ENCODE measurements around the gene DOK1.
"Not testable (repeated sequence)": the region's sequence is repeated elsewhere in the genome, so short reads cannot be mapped to it uniquely, and the experiment has no call there.

DNA sequence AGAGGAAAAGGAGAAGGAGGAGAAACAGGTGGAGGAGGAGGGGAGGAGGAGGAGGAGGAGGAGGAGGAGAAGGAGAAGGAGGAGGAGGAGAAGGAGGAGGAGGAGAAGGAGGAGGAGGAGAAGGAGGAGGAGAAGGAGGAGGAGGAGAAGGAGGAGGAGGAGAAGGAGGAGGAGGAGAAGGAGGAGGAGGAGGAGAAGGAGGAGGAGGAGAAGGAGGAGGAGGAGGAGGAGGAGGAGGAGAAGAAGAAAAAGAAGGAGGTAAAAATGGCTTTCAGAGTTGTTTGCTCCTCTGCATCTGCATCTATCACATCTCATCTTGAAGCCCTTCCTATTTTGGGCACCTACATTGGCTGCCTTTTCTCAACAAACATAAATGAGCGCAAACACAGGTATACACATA lies 6.5 kb downstream of the DOK1 start:
- TF ChIP-seq, protein P1, sequence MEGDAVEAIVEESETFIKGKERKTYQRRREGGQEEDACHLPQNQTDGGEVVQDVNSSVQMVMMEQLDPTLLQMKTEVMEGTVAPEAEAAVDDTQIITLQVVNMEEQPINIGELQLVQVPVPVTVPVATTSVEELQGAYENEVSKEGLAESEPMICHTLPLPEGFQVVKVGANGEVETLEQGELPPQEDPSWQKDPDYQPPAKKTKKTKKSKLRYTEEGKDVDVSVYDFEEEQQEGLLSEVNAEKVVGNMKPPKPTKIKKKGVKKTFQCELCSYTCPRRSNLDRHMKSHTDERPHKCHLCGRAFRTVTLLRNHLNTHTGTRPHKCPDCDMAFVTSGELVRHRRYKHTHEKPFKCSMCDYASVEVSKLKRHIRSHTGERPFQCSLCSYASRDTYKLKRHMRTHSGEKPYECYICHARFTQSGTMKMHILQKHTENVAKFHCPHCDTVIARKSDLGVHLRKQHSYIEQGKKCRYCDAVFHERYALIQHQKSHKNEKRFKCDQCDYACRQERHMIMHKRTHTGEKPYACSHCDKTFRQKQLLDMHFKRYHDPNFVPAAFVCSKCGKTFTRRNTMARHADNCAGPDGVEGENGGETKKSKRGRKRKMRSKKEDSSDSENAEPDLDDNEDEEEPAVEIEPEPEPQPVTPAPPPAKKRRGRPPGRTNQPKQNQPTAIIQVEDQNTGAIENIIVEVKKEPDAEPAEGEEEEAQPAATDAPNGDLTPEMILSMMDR (IDR thresholded peaks at IDR 0.05; ENCODE audit: insufficient read depth, low read depth, low read length) = not testable (repeated sequence)
- not testable (repeated sequence) for TF ChIP-seq EZH2 (IDR thresholded peaks at IDR 0.05; ENCODE audit: insufficient read depth, low read length)
